CD4-positive, CD25-positive, alpha-beta regulatory T cell (primary cell): ENCODE measurements around the gene ATF6. TPM values are rescaled to one million over a fixed set of nuclear protein-coding genes. Genes with fewer than 3 reads are reported as not detected.

Source experiments
- ATAC-seq, 2 donors: fragments of 150-1000 bp; cut with Tn5 transposase; one replicate each; pipeline ENCODE4 v1.10.0; 2021; ENCODE audit warnings: low read depth in 2 of 2, moderate number of reproducible peaks in 2 of 2, moderate library complexity in 1 of 2
- DNase-seq, 3 donors: peaks; one replicate each; pipeline versions ENCODE4 v3.0.0 to v3.0.0-alpha.2; 2012 to 2022; ENCODE audit warnings: mixed read lengths in 1 of 3
- H3K27ac ChIP-seq: one replicate; pipeline ENCODE4 v1.7.0; 2013; ENCODE audit warnings: mild to moderate bottlenecking, low read length; ENCODE audit not compliant: insufficient read depth, poor library complexity, severe bottlenecking
- H3K27me3 ChIP-seq: one replicate; pipeline ENCODE4 v1.7.0; 2013; ENCODE audit warnings: low read length; ENCODE audit not compliant: control insufficient read depth, insufficient read depth
- H3K36me3 ChIP-seq: one replicate; pipeline ENCODE4 v1.7.0; 2013; ENCODE audit warnings: mild to moderate bottlenecking, low read length, moderate library complexity; ENCODE audit not compliant: control insufficient read depth, insufficient read depth
- H3K4me1 ChIP-seq: 2 replicates; pipeline ENCODE4 v1.7.0; 2013; ENCODE audit warnings: mild to moderate bottlenecking, low read length; ENCODE audit not compliant: insufficient read depth, control insufficient read depth, poor library complexity, severe bottlenecking
- H3K4me3 ChIP-seq: one replicate; pipeline ENCODE4 v1.7.0; 2013; ENCODE audit warnings: low read depth, mild to moderate bottlenecking, low read length, moderate library complexity
- H3K9me3 ChIP-seq, 2 experiments: 1 replicate in 1 of 2; 2 replicates in 1 of 2; pipeline ENCODE4 v1.7.0; 2013; ENCODE audit warnings: low read length in 2 of 2, mild to moderate bottlenecking in 1 of 2, moderate library complexity in 1 of 2; ENCODE audit not compliant: control insufficient read depth in 2 of 2
- H3K27ac Mint-ChIP-seq, 3 donors: one replicate each; pipeline ENCODE4 v1.8.0; 2020 to 2022; ENCODE audit warnings: mild to moderate bottlenecking in 3 of 3, mixed read lengths in 3 of 3, moderate library complexity in 2 of 3
- H3K27me3 Mint-ChIP-seq: one replicate; pipeline ENCODE4 v1.8.0; 2022; ENCODE audit warnings: mild to moderate bottlenecking, mixed read lengths
- H3K36me3 Mint-ChIP-seq: one replicate; pipeline ENCODE4 v1.8.0; 2020; ENCODE audit warnings: mixed read lengths
- H3K4me1 Mint-ChIP-seq, 4 donors: one replicate each; pipeline ENCODE4 v1.8.0; 2020 to 2022; ENCODE audit warnings: mixed read lengths in 4 of 4, mild to moderate bottlenecking in 1 of 4
- H3K4me3 Mint-ChIP-seq, 4 donors: one replicate each; pipeline ENCODE4 v1.8.0; 2020 to 2022; ENCODE audit warnings: mild to moderate bottlenecking in 4 of 4, mixed read lengths in 4 of 4, moderate library complexity in 3 of 4
- H3K9me3 Mint-ChIP-seq, 7 donors: one replicate each; pipeline ENCODE4 v1.8.0; 2020 to 2022; ENCODE audit warnings: mixed read lengths in 7 of 7, mild to moderate bottlenecking in 3 of 7, moderate library complexity in 2 of 7
- polyA plus RNA-seq, 4 donors: library from polyadenylated mRNA; unstranded; fragments of 300-500 nt; fragmentation: Illumina TruSeq; gene quantifications; one replicate each; pipeline ENCODE4 v1.2.3, GENCODE V29; 2021
- total RNA-seq: library from RNA; stranded (reverse); gene quantifications from one replicate; pipeline ENCODE4 v1.2.3, GENCODE V29; 2022

The ATF6 gene
- total and polyA plus RNA-seq, 5 donors from 2014 or later = 13.5 to 17.8 (median 15.0) TPM

GRCh38 chr1:162003830-162004215, 237.7 kb downstream of the ATF6 start:
- Histone ChIP-seq H3K4me3 (no peak overlapping the region), H3K36me3 (no peaks in the 10 kb centered on the region), H3K27ac (no peak overlapping the region), H3K4me1 (no peaks in the 10 kb centered on the region), H3K9me3 (no peaks in the 10 kb centered on the region), H3K27me3 (no peaks in the 10 kb centered on the region)
- peaks cover 13% of the 10 kb centered on the region for H3K27me3 Mint-ChIP-seq
- H3K36me3 Mint-ChIP-seq = no peaks in the 10 kb centered on the region
- no peak overlapping the region for H3K27ac Mint-ChIP-seq
- DNase-seq (no peak), ATAC-seq (no peak)
- H3K9me3 Mint-ChIP-seq = no peaks in the 10 kb centered on the region
- peaks cover 0 to 2% (median 0%) of the 10 kb centered on the region in 4 donors for H3K4me1 Mint-ChIP-seq
- no peak overlapping the region for H3K4me3 Mint-ChIP-seq

- Mint-ChIP-seq H3K9me3 (no peaks in the 10 kb centered on the region), H3K4me3 (no peak overlapping the region), H3K27me3 (peaks cover 13% of the 10 kb centered on the region), H3K27ac (no peak overlapping the region), H3K36me3 (no peaks in the 10 kb centered on the region), H3K4me1 (peaks cover 0 to 2% (median 0%) of the 10 kb centered on the region in 4 donors)
- no peaks in the 10 kb centered on the region for H3K4me1 ChIP-seq
- no peaks in the 10 kb centered on the region for H3K36me3 ChIP-seq
- no peaks in the 10 kb centered on the region for H3K9me3 ChIP-seq
- DNase-seq = no peak
- no peak for ATAC-seq
- H3K27ac ChIP-seq = no peak overlapping the region
- no peak overlapping the region for H3K4me3 ChIP-seq
- no peaks in the 10 kb centered on the region for H3K27me3 ChIP-seq
These were observed 238.4 kb downstream of the ATF6 start for GRCh38 chr1:162004441-162004950.

- Histone ChIP-seq H3K36me3 (no peaks in the 10 kb centered on the region), H3K4me1 (no peaks in the 10 kb centered on the region), H3K4me3 (no peak overlapping the region), H3K27me3 (no peaks in the 10 kb centered on the region), H3K9me3 (no peaks in the 10 kb centered on the region), H3K27ac (no peak overlapping the region)
- ATAC-seq (no peak), DNase-seq (no peak)
- no peak overlapping the region for H3K27ac Mint-ChIP-seq
- H3K4me1 Mint-ChIP-seq = peaks cover 0 to 2% (median 0%) of the 10 kb centered on the region in 4 donors
- peaks cover 17% of the 10 kb centered on the region for H3K27me3 Mint-ChIP-seq
- no peaks in the 10 kb centered on the region for H3K36me3 Mint-ChIP-seq
- H3K9me3 Mint-ChIP-seq = no peaks in the 10 kb centered on the region
- H3K4me3 Mint-ChIP-seq = no peak overlapping the region
These were observed 240.0 kb downstream of the ATF6 start for GRCh38 chr1:162006081-162006480.

- H3K36me3 ChIP-seq = no peaks in the 10 kb centered on the region
- H3K36me3 Mint-ChIP-seq = no peaks in the 10 kb centered on the region
- no peaks in the 10 kb centered on the region for H3K4me1 ChIP-seq
- no peak overlapping the region for H3K27ac ChIP-seq
- no peaks in the 10 kb centered on the region for H3K9me3 ChIP-seq
- no peaks in the 10 kb centered on the region for H3K9me3 Mint-ChIP-seq
- H3K4me3 ChIP-seq = no peak overlapping the region
- H3K4me3 Mint-ChIP-seq = no peak overlapping the region
- no peak for DNase-seq
- no peak for ATAC-seq
- H3K27me3 Mint-ChIP-seq = peaks cover 13% of the 10 kb centered on the region
- H3K4me1 Mint-ChIP-seq = peaks cover 0 to 2% (median 0%) of the 10 kb centered on the region in 4 donors
- H3K27ac Mint-ChIP-seq = no peak overlapping the region
- no peaks in the 10 kb centered on the region for H3K27me3 ChIP-seq
These were observed 241.3 kb downstream of the ATF6 start for GRCh38 chr1:162007466-162007865.

- H3K27ac Mint-ChIP-seq = no peak overlapping the region
- no peaks in the 10 kb centered on the region for H3K36me3 Mint-ChIP-seq
- H3K27ac ChIP-seq = no peak overlapping the region
- no peak overlapping the region for H3K4me3 ChIP-seq
- H3K27me3 Mint-ChIP-seq = peaks cover 16% of the 10 kb centered on the region
- H3K27me3 ChIP-seq = no peaks in the 10 kb centered on the region
- H3K4me1 Mint-ChIP-seq = peaks cover 0 to 2% (median 0%) of the 10 kb centered on the region in 4 donors
- no peak for DNase-seq
- ATAC-seq = no peak
- no peaks in the 10 kb centered on the region for H3K4me1 ChIP-seq
- peaks cover 0 to 3% (median 0%) of the 10 kb centered on the region in 7 donors for H3K9me3 Mint-ChIP-seq
- peaks cover 6% of the 10 kb centered on the region in 2 experiments for H3K9me3 ChIP-seq
- H3K36me3 ChIP-seq = no peaks in the 10 kb centered on the region
- H3K4me3 Mint-ChIP-seq = no peak overlapping the region
These were observed 242.7 kb downstream of the ATF6 start for GRCh38 chr1:162008799-162009198.

GRCh38 chr1:162009501-162010174, 243.5 kb downstream of the ATF6 start:
- H3K36me3 Mint-ChIP-seq = no peaks in the 10 kb centered on the region
- Histone ChIP-seq H3K27ac (no peak overlapping the region), H3K9me3 (peaks cover 6% of the 10 kb centered on the region in 2 experiments), H3K4me3 (no peak overlapping the region), H3K27me3 (no peaks in the 10 kb centered on the region), H3K36me3 (no peaks in the 10 kb centered on the region), H3K4me1 (no peaks in the 10 kb centered on the region)
- H3K27ac Mint-ChIP-seq = no peak overlapping the region
- peaks cover 0 to 4% (median 0%) of the 10 kb centered on the region in 7 donors for H3K9me3 Mint-ChIP-seq
- no peak overlapping the region for H3K4me3 Mint-ChIP-seq
- ATAC-seq = no peak
- peaks cover 0 to 2% (median 0%) of the 10 kb centered on the region in 4 donors for H3K4me1 Mint-ChIP-seq
- H3K27me3 Mint-ChIP-seq = peaks cover 16% of the 10 kb centered on the region
- no peak for DNase-seq

- DNase-seq = no peak
These were observed 244.0 kb downstream of the ATF6 start for GRCh38 chr1:162010175-162010506.

More at GRCh38 chr1:162010175-162010506, 244.0 kb downstream of the ATF6 start:
- Mint-ChIP-seq H3K27me3 (peaks cover 14% of the 10 kb centered on the region), H3K36me3 (no peaks in the 10 kb centered on the region), H3K27ac (no peak overlapping the region), H3K4me1 (no peaks in the 10 kb centered on the region), H3K4me3 (no peak overlapping the region), H3K9me3 (peaks cover 0 to 4% (median 0%) of the 10 kb centered on the region in 7 donors)
- Histone ChIP-seq H3K4me1 (no peaks in the 10 kb centered on the region), H3K4me3 (no peak overlapping the region), H3K36me3 (no peaks in the 10 kb centered on the region), H3K27ac (no peak overlapping the region), H3K9me3 (peaks cover 6% of the 10 kb centered on the region in 2 experiments), H3K27me3 (peaks cover 1% of the 10 kb centered on the region)
- ATAC-seq = no peak
